H1 (cell line): ENCODE measurements around the gene ACRBP. TPM values are rescaled to one million over a fixed set of nuclear protein-coding genes. Genes with fewer than 3 reads are reported as not detected.
A peak's percentile ranks its signal among the peaks of the same experiment; 100 is the strongest.

Source experiments
- CTCF ChIA-PET: fragments of 300-600 bp; sonication (Branson Sonifier 250); formaldehyde crosslinking; loops from one replicate; lab custom pipeline; 2021; ENCODE audit not compliant: partially characterized antibody; lab: Charles Lee
- POLR2A ChIA-PET: fragments of 300-600 bp; sonication (Branson Sonifier 250); formaldehyde crosslinking; loops from one replicate; lab custom pipeline; 2021; ENCODE audit warnings: inconsistent platforms; ENCODE audit not compliant: partially characterized antibody; lab: Charles Lee
- DNase-seq, 2 experiments: peaks; one replicate each; pipeline versions ENCODE4 v3.0.0 to v3.0.0-alpha.2; 2010 to 2022; ENCODE audit warnings: low spot score in 2 of 2, low read depth in 1 of 2, mixed read lengths in 1 of 2
- FAIRE-seq: peaks from 2 replicates; lab custom pipeline; 2011; peaks lifted over from hg19 to GRCh38; lab: Jason Lieb, UNC
- H2AFZ ChIP-seq: 2 replicates; pipeline ENCODE4 v1.8.1; 2012; ENCODE audit warnings: low read length, inconsistent platforms
- H2AK5ac ChIP-seq: 2 replicates; pipeline ENCODE4 v1.6.1; 2013; ENCODE audit warnings: low read depth, low read length
- H2BK120ac ChIP-seq: replicated peaks from 2 replicates; pipeline ENCODE3; 2013; ENCODE audit warnings: low read depth, low read length, inconsistent platforms
- H2BK12ac ChIP-seq: 2 replicates; pipeline ENCODE4 v1.6.1; 2013; ENCODE audit warnings: low read depth, low read length
- H2BK15ac ChIP-seq: 2 replicates; pipeline ENCODE4 v1.6.1; 2013; ENCODE audit warnings: low read length
- H2BK20ac ChIP-seq: 2 replicates; pipeline ENCODE4 v1.6.1; 2013; ENCODE audit warnings: low read length
- H2BK5ac ChIP-seq: 2 replicates; pipeline ENCODE4 v1.6.1; 2013; ENCODE audit warnings: low read depth, low read length
- H3K14ac ChIP-seq: 2 replicates; pipeline ENCODE4 v1.6.1; 2013; ENCODE audit warnings: inconsistent platforms; ENCODE audit not compliant: insufficient read length
- H3K18ac ChIP-seq: 2 replicates; pipeline ENCODE4 v1.6.1; 2013; ENCODE audit warnings: low read length; ENCODE audit errors: extremely low read depth
- H3K23ac ChIP-seq: 2 replicates; pipeline ENCODE4 v1.6.1; 2013; ENCODE audit warnings: inconsistent platforms; ENCODE audit not compliant: insufficient read length
- H3K23me2 ChIP-seq: 2 replicates; pipeline ENCODE4 v1.6.1; 2013; ENCODE audit warnings: low read depth, low read length
- H3K27ac ChIP-seq: 2 replicates; pipeline ENCODE4 v1.6.1; 2011; ENCODE audit warnings: low read depth, low read length, inconsistent platforms
- H3K27me3 ChIP-seq, 4 experiments: replicated peaks in 1 of 4; 1 replicate in 1 of 4; 2 replicates in 3 of 4; pipeline versions ENCODE4 v1.6.1 to v1.8.1; 2011 to 2013; ENCODE audit warnings: low read length in 3 of 4, mild to moderate bottlenecking in 3 of 4, inconsistent platforms in 2 of 4, mixed read lengths in 2 of 4, moderate library complexity in 1 of 4; ENCODE audit not compliant: control insufficient read depth in 3 of 4, insufficient read depth in 3 of 4; ENCODE audit errors: extremely low read depth in 1 of 4
- H3K36me3 ChIP-seq, 4 experiments: 2 replicates each; pipeline versions ENCODE4 v1.6.1 to v1.8.1; 2011 to 2013; ENCODE audit warnings: mild to moderate bottlenecking in 4 of 4, low read length in 3 of 4, moderate library complexity in 2 of 4, control low read depth in 1 of 4, inconsistent platforms in 1 of 4; ENCODE audit not compliant: insufficient read depth in 4 of 4, control insufficient read depth in 2 of 4
- H3K4ac ChIP-seq: replicated peaks from 2 replicates; pipeline ENCODE3; 2013; ENCODE audit warnings: low read length, low read depth, mixed read lengths, inconsistent platforms; ENCODE audit not compliant: insufficient read length
- H3K4me1 ChIP-seq, 4 experiments: replicated peaks in 1 of 4; 1 replicate in 1 of 4; 2 replicates in 3 of 4; pipeline versions ENCODE4 v1.6.1 to v1.8.1; 2011 to 2013; ENCODE audit warnings: low read length in 3 of 4, inconsistent platforms in 2 of 4, mixed read lengths in 1 of 4; ENCODE audit not compliant: insufficient read depth in 4 of 4, control insufficient read depth in 3 of 4
- H3K4me2 ChIP-seq, 2 experiments: 2 replicates each; pipeline versions ENCODE4 v1.6.1 to v1.8.1; 2011 to 2013; ENCODE audit warnings: low read depth in 2 of 2, low read length in 2 of 2, control low read depth in 1 of 2, inconsistent platforms in 1 of 2, mild to moderate bottlenecking in 1 of 2; ENCODE audit not compliant: insufficient read depth in 1 of 2
- H3K4me3 ChIP-seq, 4 experiments: fragments of 200-600, 300-600 bp in 1 of 4; sonication (generic), shearing (Covaris generic), sonication (Bioruptor Twin) in 1 of 4; 2 replicates each; pipeline versions ENCODE4 v1.5.1 to v1.8.1; 2011 to 2016; ENCODE audit warnings: low read length in 4 of 4, low read depth in 3 of 4, control low read depth in 2 of 4, inconsistent platforms in 2 of 4, mild to moderate bottlenecking in 2 of 4, mixed read lengths in 1 of 4, moderate library complexity in 1 of 4; ENCODE audit not compliant: insufficient read depth in 2 of 4; ENCODE audit errors: extremely low read depth in 1 of 4
- H3K56ac ChIP-seq: replicated peaks from 2 replicates; pipeline ENCODE3; 2013; ENCODE audit warnings: low read depth, mild to moderate bottlenecking, mixed read lengths, low read length, inconsistent platforms; ENCODE audit not compliant: insufficient read length
- H3K79me1 ChIP-seq: 2 replicates; pipeline ENCODE4 v1.6.1; 2013; ENCODE audit warnings: low read depth, low read length, control low read depth
- H3K79me2 ChIP-seq, 2 experiments: 2 replicates each; pipeline versions ENCODE4 v1.6.1 to v1.8.1; 2012 to 2013; ENCODE audit warnings: low read length in 2 of 2, mild to moderate bottlenecking in 2 of 2, inconsistent platforms in 1 of 2; ENCODE audit not compliant: insufficient read depth in 2 of 2, control insufficient read depth in 1 of 2
- H3K9ac ChIP-seq, 4 experiments: replicated peaks in 1 of 4; 1 replicate in 1 of 4; 2 replicates in 3 of 4; pipeline versions ENCODE4 v1.6.1 to v1.8.1; 2011 to 2013; ENCODE audit warnings: low read depth in 3 of 4, low read length in 3 of 4, control low read depth in 2 of 4, mild to moderate bottlenecking in 2 of 4, moderate library complexity in 2 of 4, inconsistent platforms in 1 of 4; ENCODE audit errors: extremely low read depth in 1 of 4
- H3K9me3 ChIP-seq, 2 experiments: 2 replicates each; pipeline versions ENCODE4 v1.6.1 to v1.8.1; 2012 to 2013; ENCODE audit warnings: mild to moderate bottlenecking in 2 of 2, moderate library complexity in 2 of 2, control low read depth in 1 of 2, inconsistent platforms in 1 of 2, low read depth in 1 of 2, low read length in 1 of 2, mixed read lengths in 1 of 2; ENCODE audit not compliant: insufficient read depth in 2 of 2
- H4K20me1 ChIP-seq, 2 experiments: replicated peaks in 1 of 2; 2 replicates each; pipeline versions ENCODE3 to v1.8.1; 2011 to 2013; ENCODE audit warnings: inconsistent platforms in 2 of 2, low read length in 2 of 2, mild to moderate bottlenecking in 1 of 2; ENCODE audit not compliant: insufficient read depth in 2 of 2, control insufficient read depth in 1 of 2
- H4K5ac ChIP-seq: 2 replicates; pipeline ENCODE4 v1.6.1; 2013; ENCODE audit warnings: low read length, low read depth, mixed read lengths, inconsistent platforms; ENCODE audit not compliant: insufficient read length
- H4K8ac ChIP-seq: 2 replicates; pipeline ENCODE4 v1.8.0; 2013; ENCODE audit warnings: mild to moderate bottlenecking, moderate library complexity, low read length, inconsistent platforms; ENCODE audit not compliant: insufficient read depth; ENCODE audit errors: extremely low read depth
- H4K91ac ChIP-seq: replicated peaks from 2 replicates; pipeline ENCODE3; 2013; ENCODE audit warnings: low read length, mixed read lengths, inconsistent platforms; ENCODE audit not compliant: insufficient read length
- ATF3 ChIP-seq: IDR thresholded peaks from 2 replicates; pipeline ENCODE4 v1.6.1; 2011; ENCODE audit warnings: low read depth, mild to moderate bottlenecking, low read length; ENCODE audit not compliant: insufficient read depth
- CBX8 ChIP-seq: fragments of 300-800, 300-1000 bp; sonication (generic); IDR thresholded peaks from 2 replicates; pipeline ENCODE4 v1.7.1; 2016; ENCODE audit warnings: low read depth, low read length, borderline replicate concordance
- CEBPB ChIP-seq: IDR thresholded peaks from 2 replicates; pipeline ENCODE4 v1.6.1; 2012; ENCODE audit warnings: low read depth, low read length
- CREB1 ChIP-seq: IDR thresholded peaks from 2 replicates; pipeline ENCODE4 v1.6.1; 2012; ENCODE audit warnings: inconsistent platforms
- E2F6 ChIP-seq: IDR thresholded peaks from 2 replicates; pipeline ENCODE4 v1.6.1; 2012; ENCODE audit warnings: inconsistent platforms
- EZH2 ChIP-seq: fragments of 200-600 bp; sonication (generic); IDR thresholded peaks from 2 replicates; pipeline ENCODE4 v1.7.1; 2012; ENCODE audit warnings: low read depth, mild to moderate bottlenecking, moderate library complexity, low read length, inconsistent platforms; ENCODE audit not compliant: severe bottlenecking
- NRF1 ChIP-seq: IDR thresholded peaks from 2 replicates; pipeline ENCODE4 v1.6.1; 2011; ENCODE audit warnings: mild to moderate bottlenecking, low read depth, low read length, improper control_type of control experiment
- PHF8 ChIP-seq: fragments of 200-600 bp; sonication (generic); conservative IDR thresholded peaks from 2 replicates; pipeline ENCODE4 v1.7.1; 2012; ENCODE audit warnings: low read depth, mild to moderate bottlenecking, inconsistent platforms, low read length, moderate library complexity
- RBBP5 ChIP-seq: IDR thresholded peaks from 2 replicates; pipeline ENCODE4 v1.7.1; 2012; ENCODE audit warnings: low read depth, mild to moderate bottlenecking, inconsistent platforms, low read length, moderate library complexity, borderline replicate concordance
- RFX5 ChIP-seq: IDR thresholded peaks from 2 replicates; pipeline ENCODE4 v1.6.1; 2011; ENCODE audit warnings: low read depth, low read length, improper control_type of control experiment, borderline replicate concordance
- SAP30 ChIP-seq: fragments of 300-600 bp; sonication (generic); IDR thresholded peaks from 2 replicates; pipeline ENCODE4 v1.7.1; 2012; ENCODE audit warnings: low read length, moderate library complexity, mild to moderate bottlenecking, inconsistent platforms; ENCODE audit not compliant: insufficient read depth, insufficient replicate concordance
- YY1 ChIP-seq: IDR thresholded peaks from 2 replicates; pipeline ENCODE4 v1.6.1; 2011; ENCODE audit warnings: low read depth, mild to moderate bottlenecking, low read length
- WGBS, 2 experiments: shearing (Covaris generic) in 1 of 2; methylation state at CpG; one replicate each; pipeline versions ENCODE4 v1.1.6 to v1.1.7; 2013 to 2015; ENCODE audit warnings: low lambda C conversion rate in 2 of 2, mixed read lengths in 2 of 2, inconsistent platforms in 1 of 2, low coverage in 1 of 2, missing lambda C conversion rate in 1 of 2; ENCODE audit not compliant: insufficient replicate concordance in 2 of 2, insufficient coverage in 1 of 2, insufficient read length in 1 of 2; ENCODE audit errors: extremely low coverage in 1 of 2, missing lambda C conversion rate in 1 of 2; 5-methylcytosine and 5-hydroxymethylcytosine counted together
- polyA plus RNA-seq, 7 experiments: library from polyadenylated mRNA; depleted of rRNA in 3 of 7; stranded (reverse) in 5 of 7; unstranded in 2 of 7; fragments of >200 nt in 5 of 7; fragments of 200-250 nt in 2 of 7; gene quantifications; 1 replicate in 5 of 7; 2 replicates in 1 of 7; 4 replicates in 1 of 7; pipeline versions ENCODE4 v1.2.1 to v1.2.3, GENCODE V29; 2011 to 2013; ENCODE audit warnings: missing spikeins in 2 of 7, mixed read lengths in 2 of 7
- total RNA-seq: library from RNA; stranded (reverse); fragmentation: NEBNext Ultra II Directional; extraction: Animal tissue kit (Norgen Biotek cat#: 25700); gene quantifications from 2 replicates; pipeline ENCODE4 v1.2.1, GENCODE V29; 2021

The ACRBP gene
- total and polyA plus RNA-seq, 2 of the 8 experiments (the other 6 are each of a cell fraction or from before 2014, with no cell fraction given): 0.80 to 5.2 TPM

- Histone ChIP-seq H4K91ac (no peak overlapping the region), H3K4me3 (no peak overlapping the region), H3K27ac (no peak overlapping the region), H2BK15ac (no peak overlapping the region), H3K79me2 (no peaks in the 10 kb centered on the region), H3K56ac (no peak overlapping the region), H2BK20ac (no peak overlapping the region), H2BK120ac (no peak overlapping the region), H3K79me1 (no peaks in the 10 kb centered on the region), H3K18ac (no peak overlapping the region), H3K36me3 (no peaks in the 10 kb centered on the region), H3K9me3 (no peaks in the 10 kb centered on the region), H2AK5ac (no peak overlapping the region), H4K20me1 (no peaks in the 10 kb centered on the region), H3K4ac (no peak overlapping the region), H3K23me2 (no peaks in the 10 kb centered on the region), H4K8ac (peak overlapping the region; percentile 7; the same call in 1 of the 2 replicates), H2BK5ac (no peak overlapping the region), H3K9ac (no peak overlapping the region), H3K4me1 (peaks cover 0 to 11% (median 2%) of the 10 kb centered on the region in 4 experiments; a peak in 5 of 7 replicates), H3K4me2 (no peak overlapping the region), H2AFZ (peak overlapping the region; percentile 52; the same call in 1 of the 2 replicates), H4K5ac (no peak overlapping the region), H3K14ac (no peak overlapping the region), H2BK12ac (no peak overlapping the region), H3K27me3 (no peaks in the 10 kb centered on the region), H3K23ac (no peak overlapping the region)
- POLR2A ChIA-PET: interaction anchor here (0.6 to 2.2 kb wide), 7 partner anchors 10 to 190 kb away, joined by 3 to 9 read pairs (median 3); no protein-coding TSS in a partner anchor
- TF ChIP-seq ATF3 (no peak), PHF8 (no peak), RFX5 (no peak), EZH2 (no peak), E2F6 (no peak), CREB1 (no peak), CBX8 (no peak), RBBP5 (no peak), SAP30 (no peak), CEBPB (no peak), NRF1 (no peak), YY1 (no peak)
- CTCF ChIA-PET: interaction anchor here (0.6 to 5.1 kb wide), 13 partner anchors 9 to 288 kb away, joined by 3 to 38 read pairs (median 4); partner anchors contain the start of gene ACRBP
- no peak for DNase-seq
- FAIRE-seq: no peak
- WGBS, 2 experiments: 83% methylated on average over 5 of the region's 5 CpGs; no CpG with 5 or more reads in 1 of the 2 experiments
These were observed 11.8 kb downstream of the ACRBP start for GRCh38 chr12:6635375-6635855.
